ENCODE measurements around the gene CLEC2L.
A peak's percentile ranks its signal among the peaks of the same experiment; 100 is the strongest.

Gene CLEC2L

GRCh38 chr7:139543801-139544603 lies 20.5 kb downstream of the CLEC2L start:
- TF ChIP-seq GLIS3 (CRISPR knock-in tag; IDR thresholded peaks at IDR 0.05) = no peak
- TF ChIP-seq CSDC2 (CRISPR knock-in tag; IDR thresholded peaks at IDR 0.05) = no peak
- TF ChIP-seq TCF4 (CRISPR knock-in tag; IDR thresholded peaks at IDR 0.05; ENCODE audit: borderline replicate concordance) = no peak
- TF ChIP-seq ZNF8 (CRISPR knock-in tag; IDR thresholded peaks at IDR 0.05) = no peak
- TF ChIP-seq BACH2 (CRISPR knock-in tag; IDR thresholded peaks at IDR 0.05; ENCODE audit: borderline replicate concordance) = no peak
- TF ChIP-seq RARB (CRISPR knock-in tag; IDR thresholded peaks at IDR 0.05) = no peak
- no peak for TF ChIP-seq ESRRG (CRISPR knock-in tag; IDR thresholded peaks at IDR 0.05)
- TF ChIP-seq PPARA (CRISPR knock-in tag; IDR thresholded peaks at IDR 0.05; ENCODE audit: borderline replicate concordance) = no peak
- TF ChIP-seq ZFP3 (CRISPR knock-in tag; IDR thresholded peaks at IDR 0.05) = no peak
- no peak for TF ChIP-seq ZNF565 (CRISPR knock-in tag; conservative IDR thresholded peaks at IDR 0.05; ENCODE audit: low read depth)
- no peak for TF ChIP-seq ZC3H10 (CRISPR knock-in tag; IDR thresholded peaks at IDR 0.05)
- no peak for TF ChIP-seq ARNTL (CRISPR knock-in tag; IDR thresholded peaks at IDR 0.05; ENCODE audit: borderline replicate concordance, low read depth)
- no peak for TF ChIP-seq SNAI2 (CRISPR knock-in tag; IDR thresholded peaks at IDR 0.05)
- no peak for TF ChIP-seq ZFP30 (CRISPR knock-in tag; IDR thresholded peaks at IDR 0.05)
- no peak for TF ChIP-seq PATZ1 (CRISPR knock-in tag; IDR thresholded peaks at IDR 0.05; ENCODE audit: borderline replicate concordance)
- TF ChIP-seq CSRNP3 (CRISPR knock-in tag; IDR thresholded peaks at IDR 0.05) = no peak
- TF ChIP-seq POU6F1 (CRISPR knock-in tag; IDR thresholded peaks at IDR 0.05; ENCODE audit: borderline replicate concordance, low read depth) = no peak
- TF ChIP-seq ISL1 (CRISPR knock-in tag; IDR thresholded peaks at IDR 0.05) = no peak
- TF ChIP-seq ZNF70 (CRISPR knock-in tag; IDR thresholded peaks at IDR 0.05) = no peak
- ATAC-seq = peak; percentile 43; the same call in 2 of the 3 replicates

- TF ChIP-seq TOX (CRISPR knock-in tag; IDR thresholded peaks at IDR 0.05; ENCODE audit: borderline replicate concordance) (no peak), CSDC2 (CRISPR knock-in tag; IDR thresholded peaks at IDR 0.05) (no peak), PPARA (CRISPR knock-in tag; IDR thresholded peaks at IDR 0.05; ENCODE audit: borderline replicate concordance) (no peak), CREB5 (CRISPR knock-in tag; IDR thresholded peaks at IDR 0.05; ENCODE audit: low read depth) (no peak), TSHZ2 (CRISPR knock-in tag; IDR thresholded peaks at IDR 0.05) (no peak), GLIS3 (CRISPR knock-in tag; IDR thresholded peaks at IDR 0.05) (no peak), ZC3H10 (CRISPR knock-in tag; IDR thresholded peaks at IDR 0.05) (no peak), ESRRG (CRISPR knock-in tag; IDR thresholded peaks at IDR 0.05) (no peak), ZNF565 (CRISPR knock-in tag; conservative IDR thresholded peaks at IDR 0.05; ENCODE audit: low read depth) (no peak), ZFP3 (CRISPR knock-in tag; IDR thresholded peaks at IDR 0.05) (no peak), BACH2 (CRISPR knock-in tag; IDR thresholded peaks at IDR 0.05; ENCODE audit: borderline replicate concordance) (no peak), ARNTL (CRISPR knock-in tag; IDR thresholded peaks at IDR 0.05; ENCODE audit: borderline replicate concordance, low read depth) (no peak), OSR1 (CRISPR knock-in tag; IDR thresholded peaks at IDR 0.05) (no peak), ZNF8 (CRISPR knock-in tag; IDR thresholded peaks at IDR 0.05) (no peak), ZFP30 (CRISPR knock-in tag; IDR thresholded peaks at IDR 0.05) (no peak), POU6F1 (CRISPR knock-in tag; IDR thresholded peaks at IDR 0.05; ENCODE audit: borderline replicate concordance, low read depth) (no peak)
- no peak for ATAC-seq
These were observed 21.2 kb downstream of the CLEC2L start for GRCh38 chr7:139544645-139545044.
